Endothelial cell of coronary artery (primary cell): ENCODE measurements around the gene RTF1. TPM values are rescaled to one million over a fixed set of nuclear protein-coding genes. Genes with fewer than 3 reads are reported as not detected.

Experiments used
- total RNA-seq: library from RNA; depleted of rRNA; stranded (reverse); fragments of >200 nt; gene quantifications from 2 replicates; pipeline ENCODE4 v1.2.3, GENCODE V29; 2014

The RTF1 gene
- 16.3 and 18.1 TPM in 2 replicates for total RNA-seq

GRCh38 chr15:41416742-41417417 lies at the start of gene RTF1:
Gene RTF1 (plus strand): TSS chr15:41417095. CDS start chr15:41417116, 21 bp downstream.

GRCh38 chr15:41493205-41493901 lies 76.5 kb downstream of the RTF1 start, which contains the start of gene ITPKA:
Gene ITPKA (plus strand): TSS chr15:41493874. CDS start chr15:41493928, 54 bp downstream.

GRCh38 chr15:41513506-41514227 lies 96.8 kb downstream of the RTF1 start, which contains the start of gene LTK:
Gene LTK (minus strand): TSS chr15:41513827. CDS start chr15:41513709, 118 bp downstream.

Other genes starting within 250 kb of the RTF1 start
- gene EXD1, start 186.3 kb upstream of the RTF1 start, total RNA-seq = under 0.01 TPM in 1 of 2 replicates, not detected in the other
- 62.4 and 64.0 TPM in 2 replicates for gene CHP1, start 185.8 kb upstream of the RTF1 start, total RNA-seq
- 3.2 and 8.3 TPM in 2 replicates for gene OIP5, start 84.5 kb upstream of the RTF1 start, total RNA-seq
- 27.9 and 75.9 TPM in 2 replicates for gene NUSAP1, start 84.2 kb upstream of the RTF1 start, total RNA-seq
- gene NDUFAF1, start 14.6 kb upstream of the RTF1 start, total RNA-seq = 21.3 TPM in 2 replicates
- gene ITPKA, start 76.8 kb downstream of the RTF1 start, total RNA-seq = 0.66 and 2.3 TPM in 2 replicates
- under 0.01 and 0.19 TPM in 2 replicates for gene LTK, start 96.7 kb downstream of the RTF1 start, total RNA-seq
- gene RPAP1, start 127.2 kb downstream of the RTF1 start, total RNA-seq = 14.4 and 20.6 TPM in 2 replicates
- gene TYRO3, start 142.1 kb downstream of the RTF1 start, total RNA-seq = 6.3 and 8.5 TPM in 2 replicates
- gene MGA, start 243.3 kb downstream of the RTF1 start, total RNA-seq = 22.5 and 41.9 TPM in 2 replicates